ENCODE measurements around the gene FBLN1. TPM values are rescaled to one million over a fixed set of nuclear protein-coding genes. Genes with fewer than 3 reads are reported as not detected.
A peak's percentile ranks its signal among the peaks of the same experiment; 100 is the strongest.

Gene FBLN1
- total and polyA plus RNA-seq, 2 donors = 700 to 1,381 TPM

GRCh38 chr22:45503816-45504372 is 1.2 kb downstream of the FBLN1 start:
- WGBS = 43% methylated on average over 15 of the region's 15 CpGs
- Histone ChIP-seq H3K36me3 (ENCODE audit: insufficient read depth) (no peaks in the 10 kb centered on the region), H3K4me3 (ENCODE audit: low read depth, low read length) (peak overlapping the region; percentile 94), H3K27ac (ENCODE audit: low read depth) (peak overlapping the region; percentile 83), H3K4me1 (ENCODE audit: insufficient read depth) (no peaks in the 10 kb centered on the region)
- DNase-seq (ENCODE audit: extremely low spot score) = no peak

GRCh38 chr22:45504373-45505341 is 2.0 kb downstream of the FBLN1 start:
- H3K27ac ChIP-seq (ENCODE audit: low read depth) = peak overlapping the region; percentile 80
- peak overlapping the region; percentile 94 for H3K4me3 ChIP-seq (ENCODE audit: low read depth, low read length)
- DNase-seq (ENCODE audit: extremely low spot score) = no peak
- no peaks in the 10 kb centered on the region for H3K36me3 ChIP-seq (ENCODE audit: insufficient read depth)
- H3K4me1 ChIP-seq (ENCODE audit: insufficient read depth) = no peaks in the 10 kb centered on the region
- WGBS = 23% methylated on average over 31 of the region's 31 CpGs

- Histone ChIP-seq H3K4me3 (ENCODE audit: low read depth, low read length) (peak overlapping the region; percentile 26), H3K4me1 (ENCODE audit: insufficient read depth) (peaks cover 2% of the 10 kb centered on the region), H3K36me3 (ENCODE audit: insufficient read depth) (no peaks in the 10 kb centered on the region), H3K27ac (ENCODE audit: low read depth) (peak overlapping the region; percentile 78)
- WGBS = 68% methylated on average over 14 of the region's 14 CpGs
- no peak for DNase-seq (ENCODE audit: extremely low spot score)
Measured at GRCh38 chr22:45505991-45506747, 3.5 kb downstream of the FBLN1 start.

- no peaks in the 10 kb centered on the region for H3K36me3 ChIP-seq (ENCODE audit: insufficient read depth)
- no peak for DNase-seq (ENCODE audit: extremely low spot score)
- peaks cover 4% of the 10 kb centered on the region for H3K4me1 ChIP-seq (ENCODE audit: insufficient read depth)
- peak overlapping the region; percentile 78 for H3K27ac ChIP-seq (ENCODE audit: low read depth)
- H3K4me3 ChIP-seq (ENCODE audit: low read depth, low read length) = peak overlapping the region; percentile 26
- 62% methylated on average over 8 of the region's 8 CpGs for WGBS
Measured at GRCh38 chr22:45506816-45507360, 4.2 kb downstream of the FBLN1 start.

GRCh38 chr22:45507798-45508197 is 5.1 kb downstream of the FBLN1 start:
- no peak for DNase-seq (ENCODE audit: extremely low spot score)
- H3K36me3 ChIP-seq (ENCODE audit: insufficient read depth) = no peaks in the 10 kb centered on the region
- H3K4me3 ChIP-seq (ENCODE audit: low read depth, low read length) = no peak overlapping the region
- peaks cover 4% of the 10 kb centered on the region for H3K4me1 ChIP-seq (ENCODE audit: insufficient read depth)
- WGBS = 85% methylated on average over 6 of the region's 6 CpGs
- H3K27ac ChIP-seq (ENCODE audit: low read depth) = no peak overlapping the region

GRCh38 chr22:45508814-45509213 is 6.1 kb downstream of the FBLN1 start:
- WGBS = 84% methylated on average over 4 of the region's 4 CpGs
- H3K36me3 ChIP-seq (ENCODE audit: insufficient read depth) = no peaks in the 10 kb centered on the region
- no peak overlapping the region for H3K4me3 ChIP-seq (ENCODE audit: low read depth, low read length)
- peak overlapping the region; percentile 14 for H3K27ac ChIP-seq (ENCODE audit: low read depth)
- H3K4me1 ChIP-seq (ENCODE audit: insufficient read depth) = peaks cover 4% of the 10 kb centered on the region
- DNase-seq (ENCODE audit: extremely low spot score) = no peak

- Histone ChIP-seq H3K4me3 (ENCODE audit: low read depth, low read length) (no peak overlapping the region), H3K27ac (ENCODE audit: low read depth) (peak overlapping the region; percentile 44), H3K36me3 (ENCODE audit: insufficient read depth) (no peaks in the 10 kb centered on the region), H3K4me1 (ENCODE audit: insufficient read depth) (peaks cover 4% of the 10 kb centered on the region)
- no peak for DNase-seq (ENCODE audit: extremely low spot score)
- 59% methylated on average over 14 of the region's 14 CpGs for WGBS
Measured at GRCh38 chr22:45510376-45511232, 7.9 kb downstream of the FBLN1 start.

GRCh38 chr22:45511847-45512261 is 9.2 kb downstream of the FBLN1 start:
- WGBS = 44% methylated on average over 8 of the region's 8 CpGs
- no peaks in the 10 kb centered on the region for H3K36me3 ChIP-seq (ENCODE audit: insufficient read depth)
- H3K4me1 ChIP-seq (ENCODE audit: insufficient read depth) = peaks cover 4% of the 10 kb centered on the region

GRCh38 chr22:45512363-45512762 is 9.7 kb downstream of the FBLN1 start:
- 61% methylated on average over 8 of the region's 8 CpGs for WGBS
- Histone ChIP-seq H3K4me3 (ENCODE audit: low read depth, low read length) (no peak overlapping the region), H3K4me1 (ENCODE audit: insufficient read depth) (peaks cover 4% of the 10 kb centered on the region)

More at GRCh38 chr22:45511847-45512261, 9.2 kb downstream of the FBLN1 start:
- peak overlapping the region; percentile 85 for H3K27ac ChIP-seq (ENCODE audit: low read depth)
- H3K4me3 ChIP-seq (ENCODE audit: low read depth, low read length) = no peak overlapping the region
- DNase-seq (ENCODE audit: extremely low spot score) = no peak

GRCh38 chr22:45515676-45516075 is 13.0 kb downstream of the FBLN1 start:
- no peak overlapping the region for H3K4me3 ChIP-seq (ENCODE audit: low read depth, low read length)
- DNase-seq (ENCODE audit: extremely low spot score) = no peak
- H3K36me3 ChIP-seq (ENCODE audit: insufficient read depth) = no peaks in the 10 kb centered on the region
- no peak overlapping the region for H3K27ac ChIP-seq (ENCODE audit: low read depth)
- 54% methylated on average over 9 of the region's 9 CpGs for WGBS
- peaks cover 2% of the 10 kb centered on the region for H3K4me1 ChIP-seq (ENCODE audit: insufficient read depth)

More at GRCh38 chr22:45512363-45512762, 9.7 kb downstream of the FBLN1 start:
- no peak for DNase-seq (ENCODE audit: extremely low spot score)
- no peaks in the 10 kb centered on the region for H3K36me3 ChIP-seq (ENCODE audit: insufficient read depth)
- peak overlapping the region; percentile 85 for H3K27ac ChIP-seq (ENCODE audit: low read depth)

- Histone ChIP-seq H3K4me3 (ENCODE audit: low read depth, low read length) (no peak overlapping the region), H3K36me3 (ENCODE audit: insufficient read depth) (no peaks in the 10 kb centered on the region), H3K27ac (ENCODE audit: low read depth) (no peak overlapping the region), H3K4me1 (ENCODE audit: insufficient read depth) (peaks cover 2% of the 10 kb centered on the region)
- 60% methylated on average over 7 of the region's 7 CpGs for WGBS
- no peak for DNase-seq (ENCODE audit: extremely low spot score)
Measured at GRCh38 chr22:45516163-45516562, 13.5 kb downstream of the FBLN1 start.

- Histone ChIP-seq H3K27ac (ENCODE audit: low read depth) (peak overlapping the region; percentile 82), H3K4me3 (ENCODE audit: low read depth, low read length) (no peak overlapping the region), H3K4me1 (ENCODE audit: insufficient read depth) (no peaks in the 10 kb centered on the region), H3K36me3 (ENCODE audit: insufficient read depth) (no peaks in the 10 kb centered on the region)
- 62% methylated on average over 18 of the region's 18 CpGs for WGBS
- DNase-seq (ENCODE audit: extremely low spot score) = no peak
Measured at GRCh38 chr22:45516923-45517675, 14.4 kb downstream of the FBLN1 start.
